Activated B cell treated with CpG ODN at 0.5 μM for 24 hours (primary cell): Measurements from ENCODE around the gene OGG1. TPM values are rescaled to one million over a fixed set of nuclear protein-coding genes. Genes with fewer than 3 reads are reported as not detected.

Experiments
- ATAC-seq: fragments of 200-7000 bp; cut with Tn5 transposase; one replicate; pipeline ENCODE4 v1.10.0; 2021; ENCODE audit warnings: low read depth, mild to moderate bottlenecking, moderate library complexity
- CTCF ChIA-PET: fragments of 350-600 bp; sonication (Branson Sonifier 250); formaldehyde crosslinking; loops from one replicate; lab custom pipeline; 2021; ENCODE audit warnings: antibody characterized with exemption; lab: Charles Lee
- POLR2A ChIA-PET: fragments of 350-600 bp; sonication (Branson Sonifier 250); formaldehyde crosslinking; loops from one replicate; lab custom pipeline; 2021; ENCODE audit warnings: antibody characterized with exemption; lab: Charles Lee
- DNase-seq: peaks from one replicate; pipeline ENCODE4 v3.0.0; 2022
- H3K27ac Mint-ChIP-seq: one replicate; pipeline ENCODE4 v1.8.0; 2020; ENCODE audit warnings: mixed read lengths
- H3K27me3 Mint-ChIP-seq: one replicate; pipeline ENCODE4 v1.8.0; 2021; ENCODE audit warnings: mixed read lengths
- H3K36me3 Mint-ChIP-seq: one replicate; pipeline ENCODE4 v1.8.0; 2021; ENCODE audit warnings: low read depth, mixed read lengths
- H3K4me1 Mint-ChIP-seq: one replicate; pipeline ENCODE4 v1.8.0; 2021; ENCODE audit warnings: mixed read lengths
- H3K4me3 Mint-ChIP-seq: one replicate; pipeline ENCODE4 v1.8.0; 2020; ENCODE audit warnings: mild to moderate bottlenecking, mixed read lengths
- H3K9me3 Mint-ChIP-seq: one replicate; pipeline ENCODE4 v1.8.0; 2020; ENCODE audit warnings: mixed read lengths
- CTCF ChIP-seq: fragments of 200-600 bp; IDR thresholded peaks from one replicate; pipeline ENCODE4 v1.8.0; 2022; ENCODE audit warnings: antibody characterized with exemption, mild to moderate bottlenecking
- intact Hi-C: fragments of 100-400 bp; cut with micrococcal nuclease; formaldehyde crosslinking; loops from one replicate; pipeline ENCODE4 v1.15.1; 2024
- total RNA-seq: library from RNA; stranded (reverse); gene quantifications from 2 replicates; pipeline ENCODE4 v1.2.3, GENCODE V29; 2022

OGG1 gene
- total RNA-seq, 1 donor from 2014 or later = 60.7 TPM

GRCh38 chr3:9800529-9800928 lies 50.8 kb downstream of the OGG1 start:
- ATAC-seq = no peak
- intact Hi-C loops = no loop called here
- Mint-ChIP-seq H3K36me3 (peaks cover 81% of the 10 kb centered on the region), H3K4me3 (no peak overlapping the region), H3K27ac (no peak overlapping the region), H3K4me1 (peaks cover 23% of the 10 kb centered on the region), H3K9me3 (no peaks in the 10 kb centered on the region), H3K27me3 (no peaks in the 10 kb centered on the region)
- TF ChIP-seq CTCF = no peak
- DNase-seq = no peak
- ChIA-PET POLR2A (interaction anchor here (0.7 to 1.6 kb wide), 3 partner anchors 9 to 225 kb away, joined by 3 to 8 read pairs (median 3); partner anchors contain the start of genes FANCD2 and TTLL3), CTCF (no interaction called here)

- ATAC-seq (no peak), DNase-seq (no peak)
- H3K4me1 Mint-ChIP-seq = peaks cover 11% of the 10 kb centered on the region
- H3K36me3 Mint-ChIP-seq = peaks cover 80% of the 10 kb centered on the region
- no peaks in the 10 kb centered on the region for H3K27me3 Mint-ChIP-seq
- H3K27ac Mint-ChIP-seq = no peak overlapping the region
- ChIA-PET CTCF (no interaction called here), POLR2A (interaction anchor here (0.6 to 2.5 kb wide), 2 partner anchors 54 to 97 kb away, joined by 3 to 6 read pairs; partner anchors contain the start of gene OGG1)
- TF ChIP-seq CTCF = no peak
- H3K9me3 Mint-ChIP-seq = no peaks in the 10 kb centered on the region
- no peak overlapping the region for H3K4me3 Mint-ChIP-seq
- intact Hi-C loops = no loop called here
Observed at GRCh38 chr3:9803494-9803893, 53.7 kb downstream of the OGG1 start.

DNA sequence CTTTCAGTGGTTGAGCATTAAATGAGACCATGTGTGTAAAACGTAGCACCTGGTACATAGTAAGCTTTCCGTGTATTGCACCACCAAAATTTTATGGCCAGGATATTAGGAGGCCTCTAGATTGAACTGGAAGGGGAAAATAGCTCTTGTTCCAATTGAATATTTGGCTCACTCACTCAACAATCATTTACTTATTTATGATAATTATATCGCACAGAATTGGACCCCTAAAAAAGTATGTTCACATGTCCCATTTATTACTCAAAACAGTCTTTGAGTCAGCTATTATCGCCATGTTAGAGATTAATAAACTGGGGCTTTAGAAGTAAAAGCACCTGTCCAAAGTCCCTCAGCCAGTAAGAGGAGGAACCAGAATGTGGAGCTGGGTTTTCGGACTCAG lies 55.2 kb downstream of the OGG1 start:
- Mint-ChIP-seq H3K36me3 (peaks cover 72% of the 10 kb centered on the region), H3K4me3 (no peak overlapping the region), H3K27ac (no peak overlapping the region), H3K4me1 (peaks cover 24% of the 10 kb centered on the region), H3K27me3 (no peaks in the 10 kb centered on the region), H3K9me3 (no peaks in the 10 kb centered on the region)
- no peak for TF ChIP-seq CTCF
- intact Hi-C loops = loop anchor here (5.0 kb wide), 3 partner anchors 73 to 303 kb away; partner anchors contain the start of genes BRPF1 and CRELD1
- CTCF ChIA-PET = interaction anchor here (1.3 kb wide), 2 partner anchors 10 to 22 kb away, joined by 5 read pairs; no protein-coding TSS in a partner anchor
- ATAC-seq = no peak
- no peak for DNase-seq
- POLR2A ChIA-PET = interaction anchor here (2.5 to 6.4 kb wide), 2 partner anchors 10 to 55 kb away, joined by 6 to 146 read pairs; partner anchors contain the start of genes ARPC4, OGG1 and TADA3

GRCh38 chr3:9806137-9806536 lies 56.4 kb downstream of the OGG1 start:
- Mint-ChIP-seq H3K27me3 (no peaks in the 10 kb centered on the region), H3K4me1 (peaks cover 32% of the 10 kb centered on the region), H3K36me3 (peaks cover 63% of the 10 kb centered on the region), H3K9me3 (no peaks in the 10 kb centered on the region), H3K4me3 (no peak overlapping the region), H3K27ac (peak overlapping the region; percentile 41)
- POLR2A ChIA-PET = interaction anchor here (0.9 to 6.4 kb wide), 3 partner anchors 11 to 79 kb away, joined by 3 to 146 read pairs (median 3); partner anchors contain the start of genes ARPC4 and TADA3
- ATAC-seq (no peak), DNase-seq (no peak)
- intact Hi-C loops = loop anchor here (5.0 kb wide), 3 partner anchors 74 to 304 kb away; partner anchors contain the start of genes BRPF1 and CRELD1
- TF ChIP-seq CTCF = no peak
- CTCF ChIA-PET = no interaction called here

Other genes starting within 250 kb of the OGG1 start
- not detected in 2 replicates for gene LHFPL4, start 196.1 kb upstream of the OGG1 start, total RNA-seq
- gene MTMR14, start 100.4 kb upstream of the OGG1 start, total RNA-seq = 92.0 and 99.2 TPM in 2 replicates
- gene CPNE9, start 46.1 kb upstream of the OGG1 start, total RNA-seq = 0.20 TPM in 1 of 2 replicates, not detected in the other
- gene BRPF1, start 18.2 kb upstream of the OGG1 start, total RNA-seq = 33.5 and 35.2 TPM in 2 replicates
- 0.69 and 1.7 TPM in 2 replicates for gene CAMK1, start 20.0 kb downstream of the OGG1 start, total RNA-seq
- gene TADA3, start 42.5 kb downstream of the OGG1 start, total RNA-seq = 43.8 and 44.7 TPM in 2 replicates
- 315 and 338 TPM in 2 replicates for gene ARPC4, start 43.1 kb downstream of the OGG1 start, total RNA-seq
- 51.4 and 61.9 TPM in 2 replicates for gene TTLL3, start 60.3 kb downstream of the OGG1 start, total RNA-seq
- 49.5 and 55.7 TPM in 2 replicates for gene RPUSD3, start 94.1 kb downstream of the OGG1 start, total RNA-seq
- not detected in 2 replicates for gene CIDEC, start 130.3 kb downstream of the OGG1 start, total RNA-seq
- 30.9 and 32.1 TPM in 2 replicates for gene JAGN1, start 140.7 kb downstream of the OGG1 start, total RNA-seq
- 0.66 and 0.82 TPM in 2 replicates for gene IL17RE, start 152.9 kb downstream of the OGG1 start, total RNA-seq
- gene IL17RC, start 167.1 kb downstream of the OGG1 start, total RNA-seq = 0.11 and 0.29 TPM in 2 replicates
- gene CRELD1, start 183.9 kb downstream of the OGG1 start, total RNA-seq = 26.9 and 30.5 TPM in 2 replicates
- gene PRRT3, start 202.5 kb downstream of the OGG1 start, total RNA-seq = 4.2 and 4.3 TPM in 2 replicates
- 37.6 and 40.6 TPM in 2 replicates for gene EMC3, start 236.9 kb downstream of the OGG1 start, total RNA-seq